Astrocyte (in vitro differentiated cells and primary cell): ENCODE results near the gene ALDH3B2.
"Not testable (repeated sequence)": the region's sequence is repeated elsewhere in the genome, so short reads cannot be mapped to it uniquely, and the experiment has no call there.

Source experiments
- CTCF ChIP-seq: IDR thresholded peaks from 2 replicates; pipeline ENCODE4 v1.5.1; 2011; ENCODE audit warnings: low read depth, mild to moderate bottlenecking, inconsistent platforms, low read length, moderate library complexity; ENCODE audit not compliant: insufficient read depth
- EZH2 ChIP-seq: IDR thresholded peaks from 2 replicates; pipeline ENCODE4 v1.6.1; 2012; ENCODE audit warnings: mild to moderate bottlenecking, low read length, inconsistent platforms; ENCODE audit not compliant: insufficient read depth

GRCh38 chr11:67711212-67711611, 36.8 kb upstream of the ALDH3B2 start:
- not testable (repeated sequence) for TF ChIP-seq CTCF, EZH2
